CD4-positive, alpha-beta T cell treated with Interleukin-6 for 4 hours (primary cell): Measurements from ENCODE around the gene ZDHHC4.
A peak's percentile ranks its signal among the peaks of the same experiment; 100 is the strongest.
"Not testable (repeated sequence)": the region's sequence is repeated elsewhere in the genome, so short reads cannot be mapped to it uniquely, and the experiment has no call there.

ENCODE experiments used
- DNase-seq: peaks from one replicate; pipeline ENCODE4 v3.0.0-alpha.2; 2020; ENCODE audit warnings: mixed read lengths

The ZDHHC4 gene

DNA sequence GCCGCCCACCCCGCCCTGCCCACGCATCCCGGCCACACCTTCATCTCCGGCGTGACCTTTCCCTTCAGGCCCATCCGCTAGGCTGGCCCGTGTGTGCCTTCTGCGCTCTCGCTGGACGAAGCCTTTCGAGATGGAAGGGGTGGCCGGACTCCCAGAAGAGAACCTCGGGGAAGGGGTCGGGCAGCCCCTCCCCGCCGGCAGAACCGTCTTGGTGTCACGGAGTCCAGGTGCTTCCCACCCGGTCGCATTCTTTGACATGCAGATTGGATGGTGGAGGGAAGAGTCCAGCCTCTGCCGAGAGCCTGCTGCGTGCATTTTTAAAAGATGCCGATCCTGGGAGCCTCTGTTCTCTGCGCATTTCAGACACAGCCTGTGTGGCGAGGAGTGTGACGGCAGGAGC is 30.8 kb downstream of the ZDHHC4 start:
- no peak for DNase-seq

DNA sequence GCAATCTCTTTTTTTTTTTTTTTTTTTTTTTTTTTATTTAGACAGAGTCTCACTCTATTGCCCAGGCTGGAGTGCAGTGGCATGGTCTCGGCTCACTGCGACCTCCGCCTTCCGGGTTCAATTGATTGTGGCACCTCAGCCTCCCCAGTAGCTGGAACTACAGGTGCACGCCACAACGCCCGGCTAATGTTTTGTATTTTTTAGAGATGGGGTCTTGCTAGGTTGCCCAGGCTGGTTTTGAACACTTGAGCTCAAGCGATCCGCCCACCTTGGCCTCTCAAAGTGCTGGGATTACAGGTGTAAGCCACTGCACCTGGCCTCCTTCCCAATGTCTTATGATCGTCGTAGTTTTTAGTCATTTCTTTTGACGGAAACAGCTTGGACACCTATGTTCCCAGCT is 31.5 kb downstream of the ZDHHC4 start:
- DNase-seq = no peak

DNA sequence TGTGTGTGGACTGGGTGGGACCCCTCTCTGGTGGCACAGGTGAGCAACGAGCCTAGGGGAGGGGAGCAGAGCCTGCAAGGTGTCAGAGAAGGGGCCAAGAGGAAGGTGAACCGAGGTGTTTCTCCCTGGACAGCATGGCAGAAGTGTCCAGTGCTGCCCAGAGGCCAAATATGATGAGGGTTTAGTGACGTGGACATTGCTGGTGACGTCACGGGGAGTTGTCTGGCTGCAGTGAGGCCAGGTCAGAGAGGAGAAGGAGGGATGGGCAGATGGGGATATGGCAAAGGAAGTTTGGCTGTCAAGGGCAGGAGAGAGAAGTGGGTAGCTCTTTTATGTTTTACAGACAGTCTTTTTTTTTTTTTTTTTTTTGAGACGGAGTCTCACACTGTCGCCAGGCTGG is 35.6 kb downstream of the ZDHHC4 start:
- DNase-seq = no peak

DNA sequence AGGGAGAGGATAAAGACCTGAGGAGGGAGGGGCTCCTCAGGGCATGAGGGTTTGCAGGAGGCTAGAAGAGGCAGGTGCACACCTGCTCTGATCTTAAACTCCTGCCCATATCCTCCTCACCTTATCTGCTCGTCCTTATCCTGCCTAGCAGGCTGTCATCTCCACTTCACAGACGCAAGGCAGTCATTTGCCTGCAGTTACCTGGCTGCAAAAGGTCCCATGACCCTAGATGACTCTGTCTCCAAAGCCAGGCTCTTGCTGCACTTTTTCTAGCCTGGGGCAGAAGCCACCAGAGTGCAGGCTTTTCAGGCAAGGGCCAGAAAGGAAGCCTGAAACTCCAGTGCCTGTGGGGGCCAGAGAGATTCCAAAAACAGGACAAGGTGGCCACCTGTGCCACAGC is 36.5 kb downstream of the ZDHHC4 start:
- no peak for DNase-seq

DNA sequence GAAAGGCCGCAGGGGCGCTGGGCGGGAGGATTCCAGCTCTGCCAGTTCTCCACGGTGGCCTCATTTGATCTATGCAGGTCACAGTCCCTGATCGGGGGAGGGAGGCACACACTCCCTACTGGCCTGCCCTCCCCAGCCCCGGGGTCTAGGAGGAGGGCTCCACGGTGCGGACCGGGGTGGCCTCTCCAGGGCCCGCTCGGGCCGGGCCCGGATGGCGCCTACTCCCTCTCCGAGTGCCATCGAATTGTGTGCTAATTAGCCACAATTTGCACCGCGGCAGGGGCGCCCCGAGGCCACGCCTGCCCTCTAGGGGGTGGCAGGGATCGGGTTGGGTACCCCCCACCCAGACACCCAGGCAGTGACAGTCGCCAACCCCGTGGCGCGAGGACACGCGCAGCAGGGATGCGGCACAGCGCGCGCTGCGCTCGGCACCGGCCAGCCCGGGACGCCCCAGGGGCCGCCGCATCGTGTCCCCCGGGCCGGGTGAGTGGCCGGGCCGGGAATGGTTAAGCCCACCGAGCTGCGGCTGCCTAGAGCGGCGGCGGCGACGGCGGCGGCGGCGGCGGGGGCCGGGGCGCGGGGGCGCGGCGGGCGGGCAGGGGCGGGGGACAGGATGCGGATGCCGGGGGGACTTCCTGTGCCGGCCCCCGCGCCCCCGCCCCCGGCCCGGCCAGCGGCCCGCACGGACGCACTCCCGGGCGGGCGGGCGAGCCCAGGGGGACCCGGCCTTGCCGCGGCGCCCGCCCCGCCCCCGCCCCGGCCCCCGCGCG is 37.9 kb downstream of the ZDHHC4 start, which contains the start of gene ZNF853:
ZNF853 (plus strand) TSS at position 658 of the 770 bp plus-strand sequence. CDS start 565 bp downstream, outside the sequence.
- DNase-seq = peak; percentile 35

DNA sequence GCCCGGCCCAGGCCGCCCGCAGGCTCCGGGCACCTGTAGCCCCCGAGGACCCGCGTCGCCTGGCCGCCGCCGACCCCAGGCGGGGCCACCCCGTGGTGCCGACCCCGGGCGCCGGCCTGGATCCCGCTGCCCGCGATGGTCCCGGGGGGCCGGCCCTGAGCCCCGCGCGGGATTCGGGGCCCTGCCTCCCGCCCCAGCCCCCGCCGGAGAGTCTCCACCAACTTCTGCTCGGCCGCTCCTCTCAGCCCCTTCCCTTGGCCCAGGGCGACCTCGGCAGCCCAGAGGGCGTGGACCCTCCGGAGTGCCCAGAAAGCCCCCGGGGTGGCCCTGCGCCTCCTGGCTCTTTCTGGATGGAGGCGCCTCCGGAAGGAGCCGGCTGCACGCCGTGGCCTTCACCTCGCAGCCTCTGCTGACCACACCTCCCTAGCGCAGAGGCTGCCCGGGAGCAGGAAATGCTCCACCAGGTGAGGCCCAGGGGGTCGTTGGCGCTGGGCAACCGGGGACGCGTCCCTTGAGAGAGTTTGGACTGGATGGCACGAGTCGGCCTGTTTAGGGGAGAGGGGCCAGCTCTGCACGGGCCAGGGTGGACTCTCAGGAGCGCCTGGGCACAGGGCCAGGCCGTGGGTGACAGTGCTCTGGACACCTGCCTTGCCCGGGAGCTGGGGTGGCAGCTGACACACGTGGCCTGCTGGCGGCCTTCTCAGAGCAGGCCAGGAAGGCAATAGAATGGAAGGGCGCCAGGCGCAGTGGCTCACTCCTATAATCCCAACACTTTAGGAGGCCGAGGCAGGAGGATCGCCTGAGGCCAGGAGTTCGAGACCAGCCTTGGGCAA is 38.7 kb downstream of the ZDHHC4 start:
- no peak for DNase-seq

DNA sequence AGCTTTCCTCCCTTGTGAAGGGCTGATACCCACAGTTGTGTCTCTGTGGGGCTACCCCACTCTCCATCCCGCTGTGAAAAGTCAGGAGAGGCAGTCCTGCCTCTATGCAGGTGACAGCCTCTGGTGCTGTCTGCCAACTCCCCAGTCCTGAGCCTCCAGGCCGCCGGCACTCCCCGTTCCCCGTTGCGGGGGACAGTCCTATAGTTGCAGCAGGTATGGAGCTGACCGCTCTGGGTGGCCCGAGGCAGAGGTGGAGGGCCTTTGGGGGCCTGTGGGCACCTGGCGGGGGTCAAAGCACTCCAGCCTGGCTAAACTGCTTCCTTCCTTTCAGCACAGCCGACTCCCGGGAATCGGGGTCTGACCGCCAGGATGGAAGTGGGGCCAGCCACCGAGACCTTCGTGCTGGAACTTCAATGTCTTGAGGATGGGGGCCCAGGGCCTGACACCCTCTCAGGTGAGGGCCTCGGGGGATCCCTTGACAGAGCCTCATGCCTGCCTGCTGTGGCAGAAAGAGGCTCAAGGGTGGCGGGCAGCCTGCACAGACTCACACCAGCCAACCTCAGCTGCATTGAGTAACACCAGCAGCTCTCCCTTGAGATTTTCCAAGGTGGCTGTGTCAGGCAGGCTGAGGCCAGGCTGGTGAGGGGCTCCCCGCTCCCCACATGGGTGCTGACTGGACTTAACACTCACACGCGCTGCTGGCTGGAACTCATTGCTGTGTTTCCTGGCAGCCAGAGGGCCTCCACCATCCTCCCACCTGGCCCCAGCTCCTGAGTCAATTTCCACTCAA is 39.8 kb downstream of the ZDHHC4 start:
- DNase-seq = no peak

DNA sequence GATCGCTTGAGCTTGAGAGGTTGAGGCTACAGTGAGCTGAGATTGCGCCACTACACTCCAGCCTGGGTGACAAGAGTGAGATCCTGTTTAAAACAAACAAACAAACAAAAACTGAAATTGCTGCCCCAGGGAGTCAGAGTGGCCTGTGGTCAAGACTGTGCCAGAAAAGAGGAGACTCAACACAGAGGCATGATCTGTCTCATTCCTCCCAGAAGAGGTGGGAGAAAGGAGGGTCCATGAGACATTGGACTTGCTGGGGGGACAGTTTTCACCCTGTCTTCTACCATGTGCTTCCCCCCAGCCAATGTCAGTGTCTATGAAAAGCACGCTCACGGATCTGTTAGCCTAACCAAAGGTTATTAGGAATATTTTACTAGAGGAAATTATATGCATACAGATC is 41.4 kb downstream of the ZDHHC4 start:
- no peak for DNase-seq

DNA sequence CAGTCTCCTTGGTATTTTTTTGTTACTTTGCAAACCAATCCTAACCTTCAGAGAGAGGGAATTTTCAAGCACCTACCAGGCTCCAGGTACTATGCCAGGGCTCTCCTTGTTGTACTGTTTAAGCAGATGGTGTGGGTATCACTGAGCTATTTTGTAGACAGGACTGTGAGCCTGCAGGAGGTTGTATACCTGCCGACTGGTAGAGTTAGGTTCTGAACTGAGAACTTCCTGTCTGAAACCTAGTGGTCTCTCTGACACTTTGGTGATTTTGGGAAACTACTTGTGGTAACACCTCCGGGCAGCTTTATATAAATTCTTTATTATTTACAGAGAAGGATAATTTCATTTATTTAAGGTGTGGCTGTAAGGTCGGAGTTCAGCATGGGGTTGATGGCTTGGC is 42.7 kb downstream of the ZDHHC4 start:
- DNase-seq = no peak

DNA sequence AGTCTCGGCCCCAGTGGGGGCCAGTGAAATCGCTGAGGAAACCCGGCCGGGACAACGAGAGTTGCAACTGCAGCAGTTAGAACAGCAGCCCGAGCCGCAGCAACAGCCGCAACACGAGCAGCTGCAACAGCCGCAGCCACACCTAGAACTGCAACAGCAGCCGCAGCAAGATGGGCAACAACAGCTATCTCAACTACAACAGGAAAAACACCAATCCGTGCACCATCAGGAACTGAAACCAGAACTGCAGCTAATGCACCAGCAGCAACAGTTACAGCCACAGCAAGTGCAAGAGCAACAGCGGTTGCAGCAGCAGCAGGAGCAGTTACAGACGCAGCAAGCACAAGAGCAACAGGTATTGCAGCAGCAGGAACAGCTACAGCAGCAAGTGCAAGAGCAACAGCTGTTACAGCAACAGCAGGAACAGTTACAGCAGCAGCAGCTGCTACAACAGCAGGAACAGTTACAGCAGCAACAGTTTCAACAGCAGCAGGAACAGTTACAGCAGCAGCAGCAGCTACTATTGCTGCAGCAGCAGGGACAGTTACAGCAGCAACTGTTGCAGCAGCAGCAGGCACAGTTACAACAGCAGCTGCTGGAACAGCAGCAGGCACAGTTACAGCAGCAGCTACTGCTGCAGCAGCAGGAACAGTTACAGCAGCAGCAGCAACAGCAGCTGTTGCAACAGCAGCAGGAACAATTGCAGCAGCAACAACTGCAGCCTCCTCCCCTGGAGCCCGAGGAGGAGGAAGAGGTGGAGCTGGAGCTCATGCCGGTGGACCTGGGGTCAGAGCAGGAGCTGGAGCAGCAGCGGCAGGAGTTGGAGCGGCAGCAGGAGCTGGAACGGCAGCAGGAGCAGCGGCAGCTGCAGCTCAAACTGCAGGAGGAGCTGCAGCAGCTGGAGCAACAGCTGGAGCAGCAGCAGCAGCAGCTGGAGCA is 44.2 kb downstream of the ZDHHC4 start:
- DNase-seq = no peak

DNA sequence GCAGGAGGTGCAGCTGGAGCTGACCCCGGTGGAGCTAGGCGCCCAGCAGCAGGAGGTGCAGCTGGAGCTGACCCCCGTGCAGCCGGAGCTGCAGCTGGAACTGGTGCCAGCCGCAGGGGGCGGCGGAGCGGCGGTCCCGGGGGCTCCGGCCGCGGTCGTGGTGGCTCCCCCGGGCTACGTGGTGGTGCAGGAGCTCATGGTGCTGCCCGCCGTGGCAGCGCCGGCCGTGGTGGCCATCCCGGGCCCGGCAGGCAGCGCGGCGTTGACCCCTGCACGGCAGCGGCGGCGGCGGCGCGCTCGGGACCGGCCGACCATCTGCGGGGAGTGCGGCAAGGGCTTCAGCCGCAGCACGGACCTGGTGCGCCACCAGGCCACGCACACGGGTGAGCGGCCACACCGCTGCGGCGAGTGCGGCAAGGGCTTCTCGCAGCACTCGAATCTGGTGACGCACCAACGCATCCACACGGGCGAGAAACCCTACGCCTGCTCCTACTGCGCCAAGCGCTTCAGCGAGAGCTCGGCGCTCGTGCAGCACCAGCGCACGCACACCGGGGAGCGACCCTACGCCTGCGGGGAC is 45.0 kb downstream of the ZDHHC4 start:
- no peak for DNase-seq

DNA sequence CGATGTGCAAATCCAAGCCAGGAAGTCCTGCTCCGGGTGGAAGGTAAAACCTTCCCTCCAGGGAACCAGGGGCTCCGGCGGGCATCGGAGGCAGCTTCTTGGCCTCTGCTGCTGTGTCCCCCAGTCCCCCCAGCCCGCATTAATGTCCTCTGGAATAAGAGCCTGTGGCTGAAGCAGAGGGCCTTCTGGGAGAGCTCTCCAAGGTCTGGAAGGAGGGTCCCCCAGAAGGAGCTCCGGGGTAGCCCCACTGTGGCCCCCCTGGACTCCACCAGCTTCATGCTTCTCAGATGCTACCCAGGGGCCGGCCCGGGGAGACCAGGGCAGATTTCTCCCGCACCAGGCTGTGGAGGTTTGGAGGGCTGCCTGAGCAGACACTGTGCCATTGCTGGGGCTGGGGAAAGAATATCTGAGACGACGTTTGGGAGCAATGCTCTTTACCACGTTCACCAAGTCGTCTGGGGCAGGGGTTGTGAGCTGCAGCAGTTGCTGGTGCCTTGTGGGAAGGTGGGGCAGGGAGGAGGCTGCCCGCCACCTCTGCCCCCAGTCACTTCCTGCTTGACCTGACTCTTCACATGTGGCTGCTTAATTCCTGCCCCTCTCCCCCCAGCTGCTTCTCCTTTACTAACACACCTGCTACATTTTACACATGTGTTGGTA is 46.5 kb downstream of the ZDHHC4 start:
- peak; percentile 50 for DNase-seq

DNA sequence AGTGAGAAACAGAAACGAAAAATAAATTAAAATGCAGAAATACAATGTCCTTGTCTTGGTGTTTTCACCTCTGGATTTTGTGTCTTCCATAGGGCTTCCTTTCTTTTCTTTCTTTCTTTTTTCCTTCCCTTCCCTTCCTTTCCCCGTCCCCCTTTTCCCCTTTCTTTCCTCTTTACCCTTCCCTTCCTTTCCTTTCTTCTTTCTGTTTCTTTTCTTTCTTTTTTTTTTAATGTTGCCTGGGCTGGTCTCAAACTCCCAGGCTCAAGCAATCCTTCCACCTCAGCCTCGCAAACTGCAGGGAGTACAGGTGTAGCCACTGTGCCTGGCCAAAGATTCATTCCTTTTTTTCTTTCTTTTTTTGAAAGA is 47.0 kb downstream of the ZDHHC4 start:
- DNase-seq = no peak

DNA sequence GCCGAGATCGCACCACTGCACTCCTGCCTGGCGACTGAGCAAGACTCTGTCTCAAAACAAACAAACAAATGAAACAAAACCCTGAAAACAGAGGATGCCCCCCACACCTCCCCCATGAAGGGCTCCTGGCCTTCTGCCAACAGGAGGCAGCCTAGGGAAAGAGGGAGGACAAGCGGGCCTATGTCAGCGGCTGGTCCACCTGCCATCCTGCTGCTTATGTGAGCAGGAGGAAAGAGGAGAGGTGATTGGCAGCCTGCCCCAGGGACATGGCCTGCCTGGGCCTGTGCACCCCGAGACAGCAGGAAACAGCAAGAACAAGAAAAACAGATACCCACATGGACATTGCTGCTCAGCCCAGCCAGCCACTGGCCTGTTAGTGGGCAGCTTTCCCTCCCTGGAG is 50.8 kb downstream of the ZDHHC4 start:
- DNase-seq = no peak

DNA sequence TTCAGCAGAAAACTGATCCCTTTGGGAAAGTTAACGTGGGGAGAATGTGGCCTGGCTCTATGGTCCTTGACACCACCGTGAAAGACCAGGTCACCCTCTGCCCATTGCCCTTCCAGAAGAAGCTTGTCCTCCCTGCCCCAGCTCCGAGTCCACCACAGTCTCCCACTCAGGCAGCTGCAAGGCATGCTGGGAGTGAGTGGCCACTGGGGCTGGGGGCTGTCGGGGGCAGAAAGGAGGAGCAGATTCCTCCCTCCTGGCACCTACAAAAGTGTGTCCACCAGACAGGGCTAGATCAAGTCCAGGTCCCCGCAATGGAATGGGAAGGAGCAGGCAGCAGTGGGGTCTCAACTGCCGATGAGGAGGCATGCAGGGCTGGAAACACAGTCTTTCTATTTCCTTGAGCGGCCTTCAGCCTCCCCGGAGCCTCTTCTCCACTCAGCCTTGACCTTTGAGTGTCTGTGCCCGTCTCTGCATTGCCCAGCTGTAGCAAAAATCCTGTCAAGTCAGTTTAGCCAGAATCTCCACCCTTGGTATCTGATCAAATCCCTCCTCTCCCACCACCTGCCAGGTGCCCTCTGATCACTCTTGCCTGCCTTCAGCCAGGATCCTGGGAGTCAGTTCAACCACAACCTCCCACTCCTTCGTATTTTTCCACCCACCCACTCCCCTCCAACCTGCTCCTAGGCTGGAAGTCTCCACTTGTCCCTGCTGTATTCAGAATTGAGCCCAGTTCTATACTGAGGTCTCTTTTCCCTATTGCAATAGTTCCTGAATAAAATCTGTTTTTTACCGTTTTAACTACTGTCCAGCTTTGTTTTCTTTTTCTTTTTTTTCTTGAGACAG is 53.0 kb downstream of the ZDHHC4 start:
- no peak for DNase-seq

DNA sequence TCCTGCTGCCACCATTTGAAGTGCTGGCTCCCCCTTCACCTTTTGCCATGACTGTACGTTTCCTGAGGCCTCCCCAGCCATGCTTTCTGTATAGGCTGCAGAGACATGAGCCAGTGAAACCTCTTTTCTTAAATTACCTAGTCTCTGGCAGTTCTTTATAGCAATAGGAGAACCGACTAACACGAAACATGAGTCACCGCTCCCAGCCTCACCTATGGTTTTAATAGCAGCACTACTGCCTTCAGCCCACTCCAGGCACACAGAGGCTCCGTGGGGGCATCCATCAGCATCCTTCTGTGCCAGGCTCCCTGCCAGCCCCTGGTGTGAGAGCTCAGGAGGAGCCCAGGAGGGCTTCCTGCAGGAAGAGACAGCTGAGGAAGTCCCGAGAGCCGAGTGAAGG is 54.4 kb downstream of the ZDHHC4 start:
- no peak for DNase-seq

DNA sequence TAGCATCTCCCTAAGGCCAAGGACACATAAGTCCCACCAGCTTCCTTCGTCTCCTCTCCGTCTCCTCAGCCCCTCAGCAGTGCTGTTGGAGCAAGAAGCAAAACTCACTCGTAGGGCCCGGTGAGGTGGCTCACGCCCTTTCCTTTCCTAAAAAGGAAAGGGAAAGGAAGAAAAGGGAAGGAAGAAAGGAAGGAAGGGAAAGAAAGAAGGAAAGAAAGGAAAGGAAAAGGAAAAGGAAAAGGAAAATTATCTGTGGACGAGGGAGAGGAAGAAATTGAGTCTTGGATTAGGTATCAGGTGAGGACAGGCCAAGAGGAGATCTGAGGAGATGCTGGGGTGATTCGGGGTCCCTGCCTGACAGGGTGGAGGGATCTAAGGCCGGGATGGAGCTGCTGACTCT is 56.8 kb downstream of the ZDHHC4 start:
- DNase-seq = no peak

DNA sequence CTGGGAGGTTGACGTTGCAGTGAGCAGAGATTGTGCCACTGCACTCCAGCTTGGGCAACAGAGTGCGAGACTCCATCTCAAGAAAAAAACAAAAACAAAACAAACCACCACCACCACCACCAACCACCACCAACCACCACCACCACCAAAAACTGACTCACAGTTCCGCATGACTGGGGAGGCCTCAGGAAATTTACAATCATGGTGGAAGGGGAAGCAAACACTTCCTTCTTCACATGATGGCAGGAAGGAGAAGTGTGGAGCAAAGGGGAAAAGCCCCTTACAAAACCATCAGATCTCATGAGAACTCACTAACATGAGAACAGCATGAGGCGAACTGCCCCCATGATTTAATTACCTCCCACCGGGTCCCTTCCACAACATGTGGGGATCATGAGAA is 57.7 kb downstream of the ZDHHC4 start:
- not testable (repeated sequence) for DNase-seq

DNA sequence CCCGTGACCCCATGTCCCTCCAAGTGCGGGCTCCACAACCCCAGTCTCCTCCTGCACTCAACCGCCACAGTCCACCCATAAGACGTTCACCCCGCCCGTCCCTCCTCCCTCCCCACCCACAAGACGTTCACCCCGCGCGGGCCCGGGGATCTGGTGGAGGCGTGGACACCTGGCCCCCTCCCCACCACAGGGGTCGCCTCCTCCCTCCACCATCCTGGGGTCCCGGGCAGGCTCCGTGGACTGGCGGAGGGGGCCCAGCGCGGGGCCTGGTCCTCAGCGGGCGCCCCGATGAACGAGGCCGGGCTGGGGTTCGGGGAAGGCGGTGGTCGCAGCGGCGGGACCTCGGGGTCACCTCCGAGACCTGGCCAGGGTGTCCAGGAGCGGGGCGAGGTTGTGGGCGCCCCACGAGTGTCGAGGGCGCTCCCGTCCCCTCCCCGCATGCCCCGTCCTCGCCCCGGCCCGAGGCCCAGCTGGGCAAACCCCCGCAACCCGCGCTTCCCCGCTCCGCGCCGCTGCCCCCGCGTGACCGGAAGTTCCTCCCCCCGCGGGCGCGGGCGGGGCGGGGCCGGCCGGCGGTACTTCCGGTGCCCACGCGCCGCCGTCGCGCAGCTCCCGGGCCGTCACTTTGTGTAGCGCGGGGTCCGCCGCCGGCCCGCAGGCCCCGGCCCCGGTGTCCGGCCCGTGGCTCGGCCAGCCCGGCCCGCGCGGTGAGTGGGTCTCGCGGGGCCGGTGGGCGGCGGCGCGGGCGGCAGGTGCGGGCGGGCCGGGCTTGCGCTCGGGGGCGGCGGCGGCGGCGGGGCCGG is 59.7 kb downstream of the ZDHHC4 start, which contains the start of gene ZNF316:
ZNF316 (plus strand) TSS at position 578 of the 803 bp plus-strand sequence. CDS start 5,092 bp downstream, outside the sequence.
- peak; percentile 65 for DNase-seq
